ENCODE results near the gene KCNQ1. TPM values are rescaled to one million over a fixed set of nuclear protein-coding genes. Genes with fewer than 3 reads are reported as not detected.

The KCNQ1 gene
- total RNA-seq, 1 donor from 2014 or later, result 52.9 TPM

DNA sequence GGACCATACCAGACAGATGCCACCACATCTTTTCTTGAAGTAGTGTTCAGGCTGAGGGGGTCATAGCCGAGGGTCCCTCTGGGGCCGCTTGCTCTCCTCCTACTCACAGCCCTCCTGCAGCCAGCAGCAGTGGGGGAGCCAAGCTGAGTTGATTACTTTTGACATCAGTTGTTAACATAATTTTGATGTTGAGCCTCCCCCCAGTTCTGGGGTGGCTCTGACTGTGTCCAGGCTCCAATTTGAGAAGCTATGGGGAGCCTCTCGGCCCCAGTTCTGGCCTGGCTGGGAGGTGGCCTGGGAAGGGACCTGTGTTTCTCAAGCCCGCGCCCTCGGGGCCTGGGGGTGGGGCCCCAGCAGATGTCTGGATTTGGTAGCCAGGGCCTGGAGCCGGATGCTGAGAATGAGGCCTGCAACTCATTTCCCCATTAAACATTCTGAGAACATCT is 207.0 kb downstream of the KCNQ1 start:
- TF ChIP-seq, protein P1, sequence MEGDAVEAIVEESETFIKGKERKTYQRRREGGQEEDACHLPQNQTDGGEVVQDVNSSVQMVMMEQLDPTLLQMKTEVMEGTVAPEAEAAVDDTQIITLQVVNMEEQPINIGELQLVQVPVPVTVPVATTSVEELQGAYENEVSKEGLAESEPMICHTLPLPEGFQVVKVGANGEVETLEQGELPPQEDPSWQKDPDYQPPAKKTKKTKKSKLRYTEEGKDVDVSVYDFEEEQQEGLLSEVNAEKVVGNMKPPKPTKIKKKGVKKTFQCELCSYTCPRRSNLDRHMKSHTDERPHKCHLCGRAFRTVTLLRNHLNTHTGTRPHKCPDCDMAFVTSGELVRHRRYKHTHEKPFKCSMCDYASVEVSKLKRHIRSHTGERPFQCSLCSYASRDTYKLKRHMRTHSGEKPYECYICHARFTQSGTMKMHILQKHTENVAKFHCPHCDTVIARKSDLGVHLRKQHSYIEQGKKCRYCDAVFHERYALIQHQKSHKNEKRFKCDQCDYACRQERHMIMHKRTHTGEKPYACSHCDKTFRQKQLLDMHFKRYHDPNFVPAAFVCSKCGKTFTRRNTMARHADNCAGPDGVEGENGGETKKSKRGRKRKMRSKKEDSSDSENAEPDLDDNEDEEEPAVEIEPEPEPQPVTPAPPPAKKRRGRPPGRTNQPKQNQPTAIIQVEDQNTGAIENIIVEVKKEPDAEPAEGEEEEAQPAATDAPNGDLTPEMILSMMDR (IDR thresholded peaks at IDR 0.05), result no peak
- Histone ChIP-seq H3K4me3 (no peak overlapping the region), H3K9me3 (peaks cover 19% of the 10 kb centered on the region), H3K27me3 (no peaks in the 10 kb centered on the region), H3K4me1 (no peaks in the 10 kb centered on the region), H3K27ac (no peak overlapping the region), H3K36me3 (no peaks in the 10 kb centered on the region)
- ATAC-seq, result no peak
- peak; percentile 41 for DNase-seq
- intact Hi-C loops (cut with DNase I), result no loop called here

DNA sequence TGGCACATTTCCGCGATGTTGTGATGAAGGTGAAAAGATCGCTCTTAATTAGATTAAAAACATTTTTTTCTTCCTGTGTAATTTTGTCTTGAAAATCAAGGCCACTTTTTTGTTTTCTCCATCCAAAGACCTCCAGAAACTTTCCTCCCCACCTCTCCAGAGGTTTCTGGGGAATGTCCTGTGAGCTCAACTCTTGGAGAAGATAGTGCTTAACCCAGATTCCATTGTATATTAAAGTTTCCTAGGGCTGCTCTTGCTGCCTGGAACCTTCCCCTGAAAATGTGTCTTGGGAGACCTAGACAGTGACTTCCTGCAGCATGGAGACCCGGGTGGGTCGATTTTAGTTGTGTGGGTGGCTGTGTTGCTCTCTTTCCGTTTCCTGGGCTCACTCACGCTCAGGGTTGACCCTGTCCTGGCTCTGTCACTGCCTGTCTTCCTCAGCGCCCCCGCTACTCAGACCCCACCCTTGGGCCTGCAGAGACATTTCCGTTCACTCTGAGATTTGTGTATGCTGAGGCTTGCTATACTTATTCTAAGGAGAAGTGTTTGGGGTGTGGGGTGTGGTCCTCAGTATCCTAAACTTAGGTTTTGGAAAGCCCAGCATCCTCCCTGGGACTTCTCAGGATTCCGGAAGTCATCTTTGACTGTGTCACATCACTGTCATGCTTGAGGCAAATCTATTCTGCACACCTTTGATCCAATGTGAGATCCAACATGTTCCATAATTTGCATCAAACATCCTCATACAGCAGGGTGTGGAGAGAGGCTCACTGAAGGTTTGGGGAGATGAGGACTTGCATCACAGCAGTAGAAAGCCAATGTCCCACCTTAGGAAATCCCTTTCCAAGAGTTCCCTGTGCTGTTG is 207.8 kb downstream of the KCNQ1 start:
- Histone ChIP-seq H3K4me3 (no peak overlapping the region), H3K27ac (no peak overlapping the region), H3K9me3 (peaks cover 19% of the 10 kb centered on the region), H3K4me1 (no peaks in the 10 kb centered on the region), H3K36me3 (no peaks in the 10 kb centered on the region), H3K27me3 (no peaks in the 10 kb centered on the region)
- DNase-seq, result peak; percentile 17
- intact Hi-C loops (cut with DNase I), result no loop called here
- no peak for ATAC-seq
- TF ChIP-seq, protein P1 (IDR thresholded peaks at IDR 0.05), result no peak

DNA sequence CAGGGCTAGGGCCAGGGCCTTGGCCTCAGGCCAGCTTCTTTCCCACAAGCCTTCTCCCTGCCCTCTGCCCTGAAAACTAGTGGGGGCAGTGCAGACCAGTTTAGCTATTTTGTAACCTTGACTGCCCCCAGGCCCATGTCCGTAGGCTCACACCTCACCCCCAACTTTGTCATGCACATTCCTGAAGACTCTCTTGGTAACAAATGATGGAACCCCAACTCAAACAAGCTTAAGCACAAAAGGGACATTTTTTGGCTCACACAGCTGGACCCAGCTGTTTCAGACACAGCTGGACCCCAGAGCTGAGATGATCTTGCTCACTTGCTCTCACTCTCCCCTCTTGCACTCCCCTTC is 208.4 kb downstream of the KCNQ1 start:
- Histone ChIP-seq H3K27ac (no peak overlapping the region), H3K4me1 (no peaks in the 10 kb centered on the region), H3K4me3 (no peak overlapping the region), H3K36me3 (no peaks in the 10 kb centered on the region), H3K9me3 (peaks cover 19% of the 10 kb centered on the region), H3K27me3 (no peaks in the 10 kb centered on the region)
- TF ChIP-seq, protein P1 (IDR thresholded peaks at IDR 0.05), result no peak
- intact Hi-C loops (cut with DNase I), result no loop called here
- ATAC-seq, result no peak
- DNase-seq, result peak; percentile 26

DNA sequence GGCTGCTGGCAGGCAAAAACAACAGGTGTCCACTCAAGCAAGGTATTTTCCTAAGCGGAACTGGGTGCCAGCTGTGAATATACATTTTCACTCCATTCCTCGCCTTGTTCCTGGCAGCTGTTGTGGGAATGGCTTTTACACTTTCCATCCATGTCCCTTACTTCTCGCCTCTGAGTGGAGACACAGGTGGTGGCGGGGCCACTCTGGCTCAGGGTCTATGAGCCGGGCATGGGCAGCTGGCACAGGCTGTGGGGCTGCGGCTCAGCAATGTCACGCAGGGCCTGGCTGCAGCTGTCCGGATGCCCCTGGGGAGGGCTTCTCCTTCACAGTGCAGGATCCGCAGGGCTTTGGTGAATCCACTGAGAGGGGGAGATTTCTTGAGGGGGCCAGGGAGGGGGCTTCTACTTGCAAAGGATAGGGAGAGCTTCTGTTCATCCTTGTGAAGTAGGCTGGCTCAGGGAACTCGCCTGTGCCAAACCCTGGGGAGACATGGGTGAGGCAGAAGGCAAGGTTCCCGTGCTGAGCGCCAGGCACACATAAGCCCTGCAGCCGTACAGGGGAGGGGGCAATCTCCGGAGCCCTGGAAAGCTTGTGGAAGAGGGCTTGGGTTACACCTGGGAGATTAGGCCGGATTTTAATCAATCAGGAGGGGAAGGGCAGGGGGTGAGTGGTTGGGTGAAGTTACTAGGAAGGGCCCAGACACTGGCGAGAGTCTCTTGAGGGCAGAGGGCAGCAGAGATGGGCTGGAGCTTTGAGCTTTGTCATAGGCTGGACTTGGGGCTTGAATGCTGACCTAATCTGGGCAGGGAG is 209.3 kb downstream of the KCNQ1 start:
- no peaks in the 10 kb centered on the region for H3K27me3 ChIP-seq
- TF ChIP-seq, protein P1 (IDR thresholded peaks at IDR 0.05), result no peak
- H3K4me1 ChIP-seq, result no peaks in the 10 kb centered on the region
- ATAC-seq (no peak), DNase-seq (peak; percentile 40)
- H3K27ac ChIP-seq, result no peak overlapping the region
- H3K4me3 ChIP-seq, result no peak overlapping the region
- intact Hi-C loops (cut with DNase I), result no loop called here
- no peaks in the 10 kb centered on the region for H3K36me3 ChIP-seq
- H3K9me3 ChIP-seq, result peaks cover 15% of the 10 kb centered on the region

DNA sequence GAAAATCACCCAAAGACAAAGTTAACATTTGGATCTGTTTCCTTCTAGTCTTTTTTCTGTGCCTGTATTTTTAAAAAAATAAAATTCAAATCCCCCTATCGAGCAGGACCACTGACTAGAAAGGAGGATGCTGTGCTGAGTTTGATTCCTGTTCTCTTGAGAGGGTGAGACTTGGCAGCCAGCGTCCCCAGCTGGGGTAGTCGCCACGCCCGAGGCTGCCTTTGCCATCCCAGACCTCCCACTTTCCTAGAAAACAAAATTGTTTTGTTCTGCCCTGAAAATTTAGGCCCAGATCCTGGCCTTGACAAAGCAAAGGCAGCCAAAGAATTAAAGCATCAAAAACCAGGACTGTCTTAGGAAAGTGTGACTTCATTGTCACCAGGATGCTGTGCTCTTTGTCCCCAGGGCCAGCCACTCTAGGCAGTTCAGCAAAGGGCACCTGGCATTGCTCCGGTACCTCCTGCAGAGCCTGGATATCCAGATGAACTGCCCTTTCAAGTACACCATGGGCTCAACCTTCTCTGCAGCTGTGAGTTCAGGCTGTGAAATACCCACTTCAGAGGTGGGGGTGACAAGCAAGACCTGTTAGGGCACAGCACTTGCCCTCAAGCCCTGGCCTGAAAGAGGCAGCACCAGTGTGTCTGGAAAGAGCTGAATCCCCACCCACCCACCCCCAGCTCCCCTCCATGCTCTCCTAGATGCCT is 210.4 kb downstream of the KCNQ1 start:
- intact Hi-C loops (cut with DNase I), result no loop called here
- peak; percentile 20 for DNase-seq
- TF ChIP-seq, protein P1 (IDR thresholded peaks at IDR 0.05), result no peak
- no peaks in the 10 kb centered on the region for H3K4me1 ChIP-seq
- H3K27ac ChIP-seq, result no peak overlapping the region
- H3K4me3 ChIP-seq, result no peak overlapping the region
- no peaks in the 10 kb centered on the region for H3K36me3 ChIP-seq
- no peak for ATAC-seq
- H3K9me3 ChIP-seq, result peaks cover 15% of the 10 kb centered on the region
- no peaks in the 10 kb centered on the region for H3K27me3 ChIP-seq

Measured in upper lobe of right lung (tissue), 1 donor.